Brain microvascular endothelial cell (primary cell): ENCODE data around the gene FBXO7.

Source experiments
- DNase-seq: peaks from one replicate; pipeline ENCODE4 v3.0.0-alpha.2; 2020
- H3K27ac ChIP-seq: fragments of 250-450 bp; sonication (Bioruptor Pico); 2 replicates; pipeline ENCODE4 v1.5.1; 2020; ENCODE audit warnings: mild to moderate bottlenecking, moderate library complexity
- H3K27me3 ChIP-seq: fragments of 250-450 bp; sonication (Bioruptor Pico); replicated peaks from 2 replicates; pipeline ENCODE4 v1.5.1; 2020; ENCODE audit warnings: mild to moderate bottlenecking
- H3K36me3 ChIP-seq: fragments of 250-450 bp; sonication (Bioruptor Pico); replicated peaks from 2 replicates; pipeline ENCODE4 v1.5.1; 2020; ENCODE audit warnings: mild to moderate bottlenecking
- H3K4me3 ChIP-seq: 2 replicates; pipeline ENCODE4 v1.5.1; 2011; ENCODE audit warnings: low read depth, mild to moderate bottlenecking, control low read depth, low read length, moderate library complexity
- in situ Hi-C: cut with HindIII; loops from 2 replicates; pipeline ENCODE4 v1.10.0; 2017; ENCODE audit warnings: low sequenced_read_pairs, low pct_ligation_motif_present
- TF ChIP-seq, protein P1 (sequence below): IDR thresholded peaks from 2 replicates; pipeline ENCODE4 v1.5.1; 2011; ENCODE audit warnings: low read depth, mild to moderate bottlenecking, moderate library complexity, low read length, control low read depth, inconsistent platforms; ENCODE audit errors: missing control alignments

FBXO7 gene

DNA sequence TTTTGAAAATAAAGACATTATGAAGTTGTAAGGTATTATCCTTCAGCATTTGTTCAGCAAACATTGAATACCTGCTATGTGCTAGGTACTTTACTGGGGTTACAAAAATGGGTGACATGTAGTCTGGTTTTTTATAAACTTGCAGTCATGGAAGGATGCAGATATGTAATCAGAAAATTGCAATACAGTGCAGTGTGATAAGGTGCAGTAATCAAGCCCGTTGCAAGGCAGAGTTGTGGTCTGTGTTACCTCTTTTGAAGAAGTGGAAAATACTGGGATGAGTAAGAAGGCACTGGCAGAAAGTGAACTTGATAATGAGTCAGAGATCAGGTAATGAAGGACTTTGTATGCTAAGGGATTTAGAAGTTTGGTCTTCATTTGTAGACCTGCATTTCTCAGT, 8.1 kb downstream of the FBXO7 start:
- no peaks in the 10 kb centered on the region for H3K27me3 ChIP-seq
- no peak overlapping the region for H3K4me3 ChIP-seq
- H3K36me3 ChIP-seq, result peaks cover 28% of the 10 kb centered on the region
- in situ Hi-C loops, result no loop called here
- H3K27ac ChIP-seq, result no peak overlapping the region
- TF ChIP-seq, protein P1, sequence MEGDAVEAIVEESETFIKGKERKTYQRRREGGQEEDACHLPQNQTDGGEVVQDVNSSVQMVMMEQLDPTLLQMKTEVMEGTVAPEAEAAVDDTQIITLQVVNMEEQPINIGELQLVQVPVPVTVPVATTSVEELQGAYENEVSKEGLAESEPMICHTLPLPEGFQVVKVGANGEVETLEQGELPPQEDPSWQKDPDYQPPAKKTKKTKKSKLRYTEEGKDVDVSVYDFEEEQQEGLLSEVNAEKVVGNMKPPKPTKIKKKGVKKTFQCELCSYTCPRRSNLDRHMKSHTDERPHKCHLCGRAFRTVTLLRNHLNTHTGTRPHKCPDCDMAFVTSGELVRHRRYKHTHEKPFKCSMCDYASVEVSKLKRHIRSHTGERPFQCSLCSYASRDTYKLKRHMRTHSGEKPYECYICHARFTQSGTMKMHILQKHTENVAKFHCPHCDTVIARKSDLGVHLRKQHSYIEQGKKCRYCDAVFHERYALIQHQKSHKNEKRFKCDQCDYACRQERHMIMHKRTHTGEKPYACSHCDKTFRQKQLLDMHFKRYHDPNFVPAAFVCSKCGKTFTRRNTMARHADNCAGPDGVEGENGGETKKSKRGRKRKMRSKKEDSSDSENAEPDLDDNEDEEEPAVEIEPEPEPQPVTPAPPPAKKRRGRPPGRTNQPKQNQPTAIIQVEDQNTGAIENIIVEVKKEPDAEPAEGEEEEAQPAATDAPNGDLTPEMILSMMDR, result no peak
- DNase-seq, result no peak

DNA sequence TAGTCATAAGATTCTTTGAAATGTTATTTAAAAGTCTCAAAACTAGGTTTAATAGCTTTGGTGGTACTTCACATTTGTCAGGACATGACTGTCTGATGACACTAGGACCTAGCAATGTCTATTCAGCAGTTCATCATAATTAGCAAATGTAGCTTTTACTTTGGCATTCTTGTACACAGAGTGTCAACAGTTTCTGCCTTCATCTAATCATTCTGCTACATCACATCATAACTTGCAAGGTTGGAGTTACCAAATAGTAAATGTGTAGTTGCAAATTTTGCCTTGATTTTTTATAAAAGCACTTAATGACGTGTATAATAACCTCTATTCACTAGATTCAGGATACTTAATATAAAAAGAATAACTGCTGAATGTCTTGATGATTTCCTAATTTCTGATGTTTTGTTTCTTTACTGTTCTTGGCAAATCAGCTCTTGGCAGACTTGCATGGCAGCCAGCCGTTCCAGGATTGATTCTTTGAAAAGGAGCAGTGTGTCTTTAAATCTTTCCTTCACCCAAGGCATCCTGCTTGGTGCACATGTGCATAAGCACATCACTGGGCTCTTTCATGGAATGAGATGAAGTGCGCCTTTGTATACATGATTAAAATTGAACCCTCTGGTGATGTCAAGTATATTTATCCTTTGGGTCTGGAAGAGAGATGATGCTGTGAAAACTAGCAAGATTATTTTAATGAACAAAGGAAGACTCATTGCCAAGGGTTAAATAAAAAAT, 12.2 kb downstream of the FBXO7 start:
- no peak for DNase-seq
- H3K4me3 ChIP-seq, result no peak overlapping the region
- H3K27me3 ChIP-seq, result no peaks in the 10 kb centered on the region
- peaks cover 45% of the 10 kb centered on the region for H3K36me3 ChIP-seq
- in situ Hi-C loops, result no loop called here
- TF ChIP-seq, protein P1, result no peak
- no peak overlapping the region for H3K27ac ChIP-seq

DNA sequence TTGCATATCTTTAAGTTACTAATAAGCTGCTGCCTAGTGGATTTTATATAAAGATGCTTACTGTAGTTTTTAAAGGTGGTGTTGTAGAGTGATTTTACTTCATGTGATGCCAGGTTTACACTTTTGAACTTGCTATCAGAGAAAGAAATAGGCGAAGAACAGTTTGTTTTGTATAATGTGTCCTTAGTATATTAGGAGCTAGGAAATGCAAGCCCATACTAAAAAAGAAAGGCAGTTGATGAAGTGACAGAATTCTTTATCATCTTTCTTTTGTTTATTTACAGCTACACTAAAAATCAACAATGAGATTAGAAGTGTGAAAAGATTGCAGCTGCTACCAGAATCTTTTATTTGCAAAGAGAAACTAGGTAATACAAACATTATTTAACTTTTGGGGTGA, 12.8 kb downstream of the FBXO7 start:
- in situ Hi-C loops, result no loop called here
- H3K36me3 ChIP-seq, result peaks cover 45% of the 10 kb centered on the region
- no peak overlapping the region for H3K4me3 ChIP-seq
- no peak overlapping the region for H3K27ac ChIP-seq
- TF ChIP-seq, protein P1, result no peak
- no peak for DNase-seq
- H3K27me3 ChIP-seq, result no peaks in the 10 kb centered on the region

DNA sequence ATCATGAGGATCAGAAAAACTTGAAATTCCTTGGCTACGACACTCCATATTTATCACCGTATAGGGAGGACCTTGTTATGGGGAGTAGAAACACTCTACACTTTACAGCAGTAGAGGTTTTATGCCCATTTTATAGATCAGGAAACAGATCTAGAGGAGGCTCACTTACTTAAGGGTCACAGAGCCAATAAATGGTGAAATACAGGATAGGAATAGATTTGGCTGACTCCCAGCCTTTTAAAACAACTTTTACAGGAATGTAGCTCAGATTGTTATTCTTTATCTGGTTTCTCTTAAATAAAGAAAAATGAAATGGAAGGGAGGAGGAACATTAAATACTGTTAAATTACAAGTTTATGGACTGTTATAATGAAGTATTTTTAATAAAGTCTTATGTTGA, 14.8 kb downstream of the FBXO7 start:
- no peak for DNase-seq
- peaks cover 48% of the 10 kb centered on the region for H3K36me3 ChIP-seq
- H3K27ac ChIP-seq, result no peak overlapping the region

DNA sequence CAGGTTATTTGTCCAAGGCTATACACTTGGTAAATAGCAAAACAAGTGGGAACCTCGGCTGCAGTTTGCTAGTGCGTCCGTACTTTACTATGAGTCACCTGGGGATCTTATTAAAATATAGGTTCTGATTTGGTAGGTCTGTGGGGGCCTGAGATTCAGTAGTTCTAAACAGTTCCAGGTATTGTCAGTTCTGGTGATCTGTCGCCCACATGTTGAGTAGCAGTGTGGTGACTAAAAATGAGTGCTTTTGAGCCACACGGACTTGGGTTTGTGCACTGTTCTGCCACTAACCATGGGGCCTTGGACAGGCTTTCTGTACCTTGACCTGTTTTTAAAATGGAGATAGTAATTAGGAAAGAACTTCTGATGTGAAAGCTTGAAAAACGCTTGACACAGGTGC, 15.7 kb downstream of the FBXO7 start:
- Histone ChIP-seq H3K27ac (no peak overlapping the region), H3K4me3 (no peak overlapping the region), H3K27me3 (no peaks in the 10 kb centered on the region), H3K36me3 (peaks cover 49% of the 10 kb centered on the region)
- TF ChIP-seq, protein P1, result no peak
- no peak for DNase-seq
- in situ Hi-C loops, result no loop called here

More for the DNA sequence above, 14.8 kb downstream of the FBXO7 start:
- no peaks in the 10 kb centered on the region for H3K27me3 ChIP-seq
- no peak overlapping the region for H3K4me3 ChIP-seq
- TF ChIP-seq, protein P1, result no peak
- in situ Hi-C loops, result no loop called here

DNA sequence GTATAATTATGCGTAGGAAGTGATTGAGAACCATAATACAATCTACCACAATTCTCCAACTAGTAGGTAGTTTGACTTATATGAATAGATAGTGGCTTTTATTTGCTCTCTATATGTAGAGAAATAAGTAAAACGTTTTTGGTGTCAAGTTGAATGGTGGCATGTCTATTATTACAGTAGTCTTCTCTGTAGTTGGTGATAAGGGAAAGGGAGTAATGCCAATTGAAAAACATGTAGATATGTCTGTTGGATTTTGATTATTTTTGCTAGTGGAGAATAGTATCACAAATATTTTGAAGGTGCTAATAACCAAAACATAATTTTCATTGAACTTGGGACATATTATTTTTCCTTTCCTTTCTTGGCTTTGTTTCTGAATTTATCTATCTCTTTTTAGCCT, 17.5 kb downstream of the FBXO7 start:
- H3K27me3 ChIP-seq, result no peaks in the 10 kb centered on the region
- DNase-seq, result no peak
- peaks cover 51% of the 10 kb centered on the region for H3K36me3 ChIP-seq
- in situ Hi-C loops, result no loop called here
- TF ChIP-seq, protein P1, result no peak
- H3K4me3 ChIP-seq, result no peak overlapping the region
- no peak overlapping the region for H3K27ac ChIP-seq
